GM12878 (cell line): Measurements from ENCODE around the gene LRP8. TPM values are rescaled to one million over a fixed set of nuclear protein-coding genes. Genes with fewer than 3 reads are reported as not detected.

Source experiments
- ATAC-seq: fragments of 200-7000 bp; cut with Tn5 transposase; 3 replicates; pipeline ENCODE4 v1.9.1; 2020; ENCODE audit warnings: mild to moderate bottlenecking, moderate library complexity
- BruUV-seq: library from RNA; stranded (reverse); fragments of 400-500 nt; replicated peaks from 2 replicates; lab custom pipeline; 2021; lab: Mats Ljungman, UMichigan
- CTCF ChIA-PET: fragments of 300-600 bp; sonication (Branson Sonifier 250); formaldehyde crosslinking; extraction: SDS; loops from one replicate; lab custom pipeline; 2021; ENCODE audit warnings: inconsistent platforms; lab: Yijun Ruan, JAX
- POLR2A ChIA-PET: fragments of 350-600 bp; formaldehyde crosslinking; extraction: SDS; loops from one replicate; lab custom pipeline; 2021; ENCODE audit warnings: inconsistent platforms; lab: Charles Lee
- RAD21 ChIA-PET: fragments of 300-600 bp; sonication (Branson Sonifier 250); formaldehyde crosslinking; loops from one replicate; lab custom pipeline; 2023; ENCODE audit warnings: antibody characterized with exemption; ENCODE audit not compliant: unreplicated experiment; lab: Charles Lee
- SMC1A ChIA-PET: fragments of 300-600 bp; sonication (Branson Sonifier 250); formaldehyde crosslinking; loops from one replicate; lab custom pipeline; 2023; ENCODE audit not compliant: unreplicated experiment, uncharacterized antibody; lab: Charles Lee
- DNase-seq: peaks from one replicate; pipeline ENCODE4 v3.0.0-alpha.2; 2011; ENCODE audit warnings: low read depth, low spot score
- FAIRE-seq: peaks from 3 replicates; lab custom pipeline; 2011; peaks lifted over from hg19 to GRCh38; lab: Jason Lieb, UNC
- H2AFZ ChIP-seq: 2 replicates; pipeline ENCODE4 v1.6.0; 2011; ENCODE audit warnings: low read depth, low read length, control low read depth; ENCODE audit not compliant: control insufficient read depth
- H3K27ac ChIP-seq: 2 replicates; pipeline ENCODE4 v1.5.1; 2011; ENCODE audit warnings: control low read depth; ENCODE audit not compliant: control insufficient read depth, insufficient read depth
- H3K27me3 ChIP-seq, 2 experiments: replicated peaks in 1 of 2; 2 replicates each; pipeline versions ENCODE4 v1.6.0 to v1.6.1; 2011; ENCODE audit warnings: low read length in 1 of 2; ENCODE audit not compliant: control insufficient read depth in 2 of 2, insufficient read depth in 2 of 2
- H3K36me3 ChIP-seq, 2 experiments: 2 replicates each; pipeline ENCODE4 v1.5.1; 2011; ENCODE audit warnings: low read length in 1 of 2; ENCODE audit not compliant: control insufficient read depth in 2 of 2, insufficient read depth in 2 of 2
- H3K4me1 ChIP-seq: 2 replicates; pipeline ENCODE4 v1.6.1; 2011; ENCODE audit warnings: mild to moderate bottlenecking, low read length, moderate library complexity, mixed read lengths; ENCODE audit not compliant: control insufficient read depth, insufficient read depth
- H3K4me2 ChIP-seq: 2 replicates; pipeline ENCODE4 v1.6.0; 2011; ENCODE audit warnings: control low read depth; ENCODE audit not compliant: control insufficient read depth, insufficient read depth
- H3K4me3 ChIP-seq: fragments of 200-600 bp; sonication (generic); 2 replicates; pipeline ENCODE4 v1.5.1; 2016
- H3K79me2 ChIP-seq: 2 replicates; pipeline ENCODE4 v1.6.0; 2011; ENCODE audit warnings: low read length; ENCODE audit not compliant: control insufficient read depth, insufficient read depth
- H3K9ac ChIP-seq: 2 replicates; pipeline ENCODE4 v1.8.0; 2011; ENCODE audit warnings: low read length, control low read depth, mixed read lengths; ENCODE audit not compliant: control insufficient read depth, insufficient read depth
- H3K9me3 ChIP-seq: replicated peaks from 3 replicates; pipeline ENCODE4 v1.5.1; 2011; ENCODE audit warnings: mild to moderate bottlenecking, low read length; ENCODE audit not compliant: control insufficient read depth, insufficient read depth
- H4K20me1 ChIP-seq: 2 replicates; pipeline ENCODE4 v1.6.0; 2011; ENCODE audit not compliant: control insufficient read depth, insufficient read depth
- ATF7 ChIP-seq: fragments of 450-650 bp; IDR thresholded peaks from 2 replicates; pipeline ENCODE4 v1.6.1; 2016; ENCODE audit warnings: low read depth, mild to moderate bottlenecking
- CEBPB ChIP-seq, 2 experiments: fragments of 150-350 bp in 1 of 2; IDR thresholded peaks; 2 replicates each; pipeline ENCODE4 v1.6.1; 2012 to 2014; ENCODE audit warnings: low read depth in 2 of 2, low read length in 2 of 2, borderline replicate concordance in 1 of 2, inconsistent platforms in 1 of 2
- EED ChIP-seq: sonication (generic); IDR thresholded peaks from 2 replicates; pipeline ENCODE4 v1.6.1; 2016; ENCODE audit warnings: antibody characterized with exemption, low read depth
- FOXK2 ChIP-seq: fragments of 450-650 bp; IDR thresholded peaks from 2 replicates; pipeline ENCODE4 v1.6.1; 2017; ENCODE audit warnings: mild to moderate bottlenecking, moderate library complexity
- GABPA ChIP-seq: IDR thresholded peaks from 2 replicates; pipeline ENCODE4 v1.6.1; 2014; ENCODE audit warnings: antibody characterized with exemption, low read depth, mild to moderate bottlenecking, inconsistent platforms
- HDGF ChIP-seq: fragments of 450-650 bp; IDR thresholded peaks from 2 replicates; pipeline ENCODE4 v1.6.1; 2016; ENCODE audit warnings: antibody characterized with exemption
- IKZF1 ChIP-seq: fragments of 450-650 bp; conservative IDR thresholded peaks from 2 replicates; pipeline ENCODE4 v1.6.1; 2017; ENCODE audit warnings: antibody characterized with exemption, mild to moderate bottlenecking
- JUNB ChIP-seq: IDR thresholded peaks from 2 replicates; pipeline ENCODE4 v1.6.1; 2016; ENCODE audit warnings: antibody characterized with exemption, mild to moderate bottlenecking
- MXI1 ChIP-seq: fragments of 150-350 bp; IDR thresholded peaks from 2 replicates; pipeline ENCODE4 v1.6.1; 2011; ENCODE audit warnings: low read depth, mild to moderate bottlenecking, inconsistent platforms, low read length, improper control_type of control experiment
- MYC ChIP-seq: IDR thresholded peaks from 2 replicates; pipeline ENCODE4 v1.6.1; 2011; ENCODE audit warnings: mild to moderate bottlenecking, low read length, moderate library complexity, inconsistent platforms; ENCODE audit not compliant: insufficient read depth, insufficient replicate concordance, insufficient read length, severe bottlenecking
- NBN ChIP-seq: fragments of 450-650 bp; IDR thresholded peaks from 2 replicates; pipeline ENCODE4 v1.6.1; 2016
- POLR2A ChIP-seq: IDR thresholded peaks from 2 replicates; pipeline ENCODE4 v1.6.1; 2011; ENCODE audit warnings: low read depth, mild to moderate bottlenecking, low read length
- POLR2AphosphoS2 ChIP-seq: IDR thresholded peaks from 2 replicates; pipeline ENCODE4 v1.6.1; 2011; ENCODE audit warnings: low read depth, mild to moderate bottlenecking, low read length, improper control_type of control experiment, moderate library complexity
- RB1 ChIP-seq: fragments of 450-650 bp; formaldehyde crosslinking; IDR thresholded peaks from 2 replicates; pipeline ENCODE4 v1.6.1; 2017; ENCODE audit warnings: mild to moderate bottlenecking, borderline replicate concordance
- SMAD1 ChIP-seq: fragments of 450-650 bp; IDR thresholded peaks from 2 replicates; pipeline ENCODE4 v1.6.1; 2018; ENCODE audit warnings: mild to moderate bottlenecking, low read depth; ENCODE audit not compliant: partially characterized antibody
- TCF7 ChIP-seq: IDR thresholded peaks from 2 replicates; pipeline ENCODE4 v1.6.1; 2014; ENCODE audit warnings: antibody characterized with exemption, borderline replicate concordance
- ZBED1 ChIP-seq: IDR thresholded peaks from 2 replicates; pipeline ENCODE4 v1.6.1; 2016; ENCODE audit warnings: borderline replicate concordance
- ZNF622 ChIP-seq: fragments of 450-650 bp; IDR thresholded peaks from 2 replicates; pipeline ENCODE4 v1.6.1; 2017; ENCODE audit warnings: mild to moderate bottlenecking, inconsistent platforms
- WGBS: methylation state at CpG from one replicate; pipeline ENCODE4 v1.1.6; 2016; ENCODE audit warnings: low lambda C conversion rate; ENCODE audit not compliant: insufficient replicate concordance, insufficient coverage; ENCODE audit errors: missing lambda C conversion rate; 5-methylcytosine and 5-hydroxymethylcytosine counted together
- in situ Hi-C: fragments of 300-500 bp; cut with MboI; formaldehyde crosslinking; loops from 9 replicates; pipeline ENCODE4 v1.14.3; 2018; ENCODE audit warnings: mixed read lengths
- intact Hi-C: fragments of 100-400 bp; cut with micrococcal nuclease; formaldehyde crosslinking; loops from one replicate; pipeline ENCODE4 v1.14.2; 2022; ENCODE audit not compliant: unreplicated experiment
- polyA plus RNA-seq, 11 experiments: library from polyadenylated mRNA; depleted of rRNA in 4 of 11; unstranded in 6 of 11; stranded (reverse) in 5 of 11; fragments of >200 nt; fragmentation: Nextera tagmentation in 4 of 11; fragmentation: Illumina TruSeq in 1 of 11; extraction: Ambion mirVana in 4 of 11; extraction: Trizol in 1 of 11; gene quantifications; 1 replicate in 1 of 11; 2 replicates in 10 of 11; pipeline versions ENCODE4 v1.2.1 to v1.2.3, GENCODE V29; 2011 to 2016; ENCODE audit warnings: inconsistent platforms in 2 of 11, missing spikeins in 2 of 11, low read depth in 1 of 11
- total RNA-seq, 4 experiments: library from RNA; depleted of rRNA in 3 of 4; stranded (reverse); fragments of >200 nt in 3 of 4; fragmentation: Illumina TruSeq in 1 of 4; extraction: Trizol in 1 of 4; gene quantifications; 2 replicates each; pipeline versions ENCODE4 v1.2.1 to v1.2.3, GENCODE V29; 2013 to 2021
- TF ChIP-seq, protein P1 (sequence below): IDR thresholded peaks from 2 replicates; pipeline ENCODE4 v1.6.1; 2011; ENCODE audit warnings: low read depth, low read length, improper control_type of control experiment, borderline replicate concordance
- TF ChIP-seq, protein P2 (sequence below): IDR thresholded peaks from 2 replicates; pipeline ENCODE4 v1.6.1; 2012; ENCODE audit warnings: low read depth, low read length, improper control_type of control experiment

LRP8 gene
- total and polyA plus RNA-seq, 10 of the 15 experiments (the other 5 are each of a cell fraction or from before 2014, with no cell fraction given): 2.8 to 40.5 (median 22.3) TPM

DNA sequence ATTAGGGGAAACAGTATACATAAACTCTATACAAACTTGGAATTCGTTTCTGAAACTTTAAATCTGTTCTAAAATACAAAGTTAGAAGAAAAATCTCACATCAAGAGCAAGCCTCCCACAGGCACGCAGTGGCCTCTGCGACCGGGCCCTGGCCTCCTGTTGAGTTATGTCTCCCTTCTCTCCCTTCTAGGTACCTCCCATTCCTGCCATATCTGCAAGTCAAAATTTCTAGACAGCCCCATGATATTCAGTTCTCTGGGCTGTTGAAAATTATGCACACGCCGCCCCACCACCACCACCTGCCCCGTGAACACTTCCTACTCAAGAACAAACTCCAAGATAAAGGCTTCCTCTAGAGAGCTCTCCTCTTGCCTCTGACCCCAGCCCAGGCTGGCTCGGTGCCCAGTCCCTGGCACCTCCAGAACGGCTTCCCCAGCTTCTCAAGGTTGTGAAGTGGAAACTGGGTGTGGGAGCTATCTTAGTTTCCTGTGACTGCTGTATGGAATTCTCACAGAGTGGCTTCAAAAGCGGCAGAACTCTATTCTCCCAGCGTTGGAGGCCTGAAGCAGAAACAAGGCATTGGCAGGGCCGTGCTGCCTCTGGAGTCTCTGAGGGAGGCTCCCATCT, 37.7 kb upstream of the LRP8 start:
- H3K4me3 ChIP-seq: no peak overlapping the region
- ATAC-seq: no peak
- no peaks in the 10 kb centered on the region for H4K20me1 ChIP-seq
- no TSS peak for BruUV-seq
- FAIRE-seq: no peak
- CTCF ChIA-PET: no interaction called here
- no peaks in the 10 kb centered on the region for H3K79me2 ChIP-seq
- intact Hi-C loops: no loop called here
- in situ Hi-C loops: no loop called here
- RAD21 ChIA-PET: no interaction called here
- DNase-seq: no peak
- POLR2A ChIA-PET: interaction anchor here (0.6 kb wide), 1 partner anchor 70 kb away, joined by 4 read pairs; no protein-coding TSS in a partner anchor
- no peak overlapping the region for H3K27ac ChIP-seq
- no peak overlapping the region for H3K4me2 ChIP-seq
- H3K36me3 ChIP-seq: no peaks in the 10 kb centered on the region
- no peak overlapping the region for H2AFZ ChIP-seq
- H3K27me3 ChIP-seq: no peaks in the 10 kb centered on the region
- TF ChIP-seq POLR2A: no peak
- TF ChIP-seq IKZF1: no peak
- no peak for TF ChIP-seq POLR2AphosphoS2
- no peak for TF ChIP-seq HDGF
- TF ChIP-seq NBN: no peak
- no peak for TF ChIP-seq MYC
- no peak for TF ChIP-seq EED
- no peak for TF ChIP-seq CEBPB (IDR thresholded peaks at IDR 0.05; ENCODE audit: borderline replicate concordance in 1 of 2, low read depth in 2 of 2, low read length in 2 of 2)
- no peak for TF ChIP-seq ZBED1
- TF ChIP-seq GABPA: no peak
- TF ChIP-seq TCF7: no peak
- TF ChIP-seq, protein P1, sequence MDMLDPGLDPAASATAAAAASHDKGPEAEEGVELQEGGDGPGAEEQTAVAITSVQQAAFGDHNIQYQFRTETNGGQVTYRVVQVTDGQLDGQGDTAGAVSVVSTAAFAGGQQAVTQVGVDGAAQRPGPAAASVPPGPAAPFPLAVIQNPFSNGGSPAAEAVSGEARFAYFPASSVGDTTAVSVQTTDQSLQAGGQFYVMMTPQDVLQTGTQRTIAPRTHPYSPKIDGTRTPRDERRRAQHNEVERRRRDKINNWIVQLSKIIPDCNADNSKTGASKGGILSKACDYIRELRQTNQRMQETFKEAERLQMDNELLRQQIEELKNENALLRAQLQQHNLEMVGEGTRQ: no peak
- no peak for TF ChIP-seq ZNF622
- no peak for TF ChIP-seq RB1
- TF ChIP-seq, protein P2, sequence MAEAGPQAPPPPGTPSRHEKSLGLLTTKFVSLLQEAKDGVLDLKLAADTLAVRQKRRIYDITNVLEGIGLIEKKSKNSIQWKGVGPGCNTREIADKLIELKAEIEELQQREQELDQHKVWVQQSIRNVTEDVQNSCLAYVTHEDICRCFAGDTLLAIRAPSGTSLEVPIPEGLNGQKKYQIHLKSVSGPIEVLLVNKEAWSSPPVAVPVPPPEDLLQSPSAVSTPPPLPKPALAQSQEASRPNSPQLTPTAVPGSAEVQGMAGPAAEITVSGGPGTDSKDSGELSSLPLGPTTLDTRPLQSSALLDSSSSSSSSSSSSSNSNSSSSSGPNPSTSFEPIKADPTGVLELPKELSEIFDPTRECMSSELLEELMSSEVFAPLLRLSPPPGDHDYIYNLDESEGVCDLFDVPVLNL: no peak
- TF ChIP-seq MXI1: no peak
- no peak for TF ChIP-seq ATF7
- TF ChIP-seq JUNB: no peak
- no peak for TF ChIP-seq FOXK2
- TF ChIP-seq SMAD1: no peak
- TF ChIP-seq, all 136 proteins: peak for 0
- whole genome bisulfite sequencing: 76% methylated on average over 12 of the region's 12 CpGs
- no peak overlapping the region for H3K9ac ChIP-seq
- H3K4me1 ChIP-seq: peaks cover 8% of the 10 kb centered on the region
- SMC1A ChIA-PET: interaction anchor here (1.1 kb wide), 1 partner anchor 27 kb away, joined by 3 read pairs; no protein-coding TSS in a partner anchor
- H3K9me3 ChIP-seq: no peaks in the 10 kb centered on the region
